Nucleus accumbens (tissue), 56 donors: ENCODE measurements around the gene TRIM47.

Source experiments
- DNase-seq, 56 donors: peaks; one replicate each; lab custom pipeline; 2025; lab: John Stamatoyannopoulos, UW

The TRIM47 gene

DNA sequence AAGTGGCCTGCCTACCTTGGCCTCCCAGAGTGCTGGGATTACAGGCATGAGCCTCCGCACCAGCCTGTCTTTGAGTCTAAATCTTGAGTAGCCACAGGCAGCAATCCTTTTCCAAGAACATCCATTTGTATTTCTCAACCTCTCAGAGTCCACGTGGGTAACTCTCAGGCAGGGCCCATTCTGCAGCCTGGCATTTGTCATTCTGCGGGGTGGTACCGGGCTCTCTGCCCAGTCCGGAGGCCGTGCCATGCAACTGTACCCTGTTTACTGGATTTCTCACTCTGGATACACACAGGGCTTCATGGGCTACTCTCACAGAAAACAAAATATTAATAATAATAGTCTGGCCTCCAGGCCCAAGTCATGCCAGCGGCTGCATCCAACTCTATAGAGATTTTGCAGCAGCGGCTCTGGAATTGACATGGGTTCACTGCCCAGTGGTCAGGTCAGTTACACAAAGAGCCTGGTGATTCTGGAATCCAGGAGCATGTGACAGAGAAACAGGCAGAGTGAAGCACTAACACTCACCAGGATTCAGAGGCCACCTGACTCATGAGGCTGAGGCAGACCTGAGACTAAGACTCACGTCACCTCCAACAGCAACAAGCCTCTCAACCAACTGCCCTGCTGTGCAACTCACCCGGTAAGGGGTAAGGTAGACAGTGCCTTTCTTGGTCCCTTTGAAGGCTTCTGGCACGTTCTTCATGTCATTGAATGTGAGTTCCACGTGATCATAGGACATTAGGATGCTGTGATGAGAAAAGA, 27.3 kb downstream of the TRIM47 start:
- peak in 46 of 56 donors; percentile 24 to 75 (median 52) for DNase-seq

DNA sequence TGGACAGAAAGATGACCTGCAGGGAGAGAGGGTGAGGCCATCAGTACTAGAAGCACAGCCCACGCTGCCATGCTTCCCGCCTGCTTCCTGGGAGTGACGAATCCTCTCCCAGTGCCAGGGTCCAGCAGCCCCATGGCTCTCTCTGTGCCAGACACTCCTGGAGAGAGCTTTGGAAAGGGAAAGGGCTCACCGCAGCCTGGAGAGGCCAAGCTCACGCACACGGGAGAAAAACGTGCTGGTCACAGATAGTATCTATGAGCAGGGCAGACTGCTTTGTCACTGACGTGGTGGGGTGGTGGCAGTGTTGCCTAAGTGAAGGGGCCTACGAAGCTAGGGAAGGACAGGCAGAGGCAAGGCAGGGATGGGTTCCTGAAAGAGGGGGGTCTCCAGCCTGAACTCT, 28.7 kb downstream of the TRIM47 start:
- DNase-seq: no peak

DNA sequence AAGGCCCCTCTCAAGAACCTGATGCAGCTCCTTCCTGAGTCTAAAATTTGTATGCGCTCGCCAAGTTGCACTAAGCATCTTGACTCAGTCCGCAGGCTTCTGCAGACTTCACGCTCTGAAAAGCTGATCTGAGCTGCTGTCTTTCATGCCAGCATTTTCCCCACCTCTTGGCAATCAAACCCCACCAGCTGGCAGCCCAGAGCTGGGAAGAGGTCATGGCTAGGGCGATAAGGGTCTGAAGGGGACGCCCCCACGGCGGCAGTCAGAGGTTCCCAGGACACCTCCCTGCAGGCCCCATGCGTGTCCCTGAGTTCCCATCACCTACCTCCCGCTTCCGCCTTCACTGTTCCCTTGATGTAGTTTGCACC, 29.1 kb downstream of the TRIM47 start:
- DNase-seq: no peak

DNA sequence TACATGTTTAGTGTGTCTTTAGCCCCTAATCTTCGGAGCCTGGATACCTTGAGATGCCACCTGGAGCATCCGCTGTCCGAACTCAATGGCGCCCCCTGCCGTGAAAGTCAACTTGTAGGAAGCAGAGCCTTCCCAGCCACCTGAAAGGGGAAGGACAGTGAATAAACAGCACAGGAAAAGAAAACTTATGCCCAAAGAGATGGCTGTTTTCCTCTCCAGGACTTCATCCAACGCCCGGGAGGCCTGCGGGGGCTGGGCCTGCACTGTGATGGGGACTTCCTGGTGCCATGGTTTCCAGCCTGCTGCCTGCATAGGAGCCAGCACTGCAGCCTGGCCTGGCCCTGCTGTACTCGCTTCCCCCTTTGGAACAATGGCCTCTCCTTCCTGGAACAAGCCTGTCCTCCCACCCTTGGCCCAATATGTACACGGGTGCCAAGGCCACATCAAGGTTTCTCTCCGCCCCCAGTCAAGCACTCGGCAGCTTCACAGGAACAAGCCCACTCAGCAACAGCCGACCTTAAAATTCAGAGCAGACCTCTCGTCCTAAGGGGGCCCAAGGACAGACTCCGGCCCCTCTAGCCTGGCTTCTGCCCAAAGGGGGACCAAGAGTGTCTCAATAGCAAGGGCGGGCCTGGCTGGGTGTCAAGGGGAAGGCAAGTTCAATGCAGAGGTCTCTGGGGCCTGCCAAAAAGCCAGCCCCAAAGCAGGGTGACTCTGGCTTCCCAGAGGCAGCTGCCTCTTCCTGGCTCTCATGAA, 29.7 kb downstream of the TRIM47 start:
- DNase-seq: peak in 50 of 56 donors; percentile 20 to 85 (median 68)

DNA sequence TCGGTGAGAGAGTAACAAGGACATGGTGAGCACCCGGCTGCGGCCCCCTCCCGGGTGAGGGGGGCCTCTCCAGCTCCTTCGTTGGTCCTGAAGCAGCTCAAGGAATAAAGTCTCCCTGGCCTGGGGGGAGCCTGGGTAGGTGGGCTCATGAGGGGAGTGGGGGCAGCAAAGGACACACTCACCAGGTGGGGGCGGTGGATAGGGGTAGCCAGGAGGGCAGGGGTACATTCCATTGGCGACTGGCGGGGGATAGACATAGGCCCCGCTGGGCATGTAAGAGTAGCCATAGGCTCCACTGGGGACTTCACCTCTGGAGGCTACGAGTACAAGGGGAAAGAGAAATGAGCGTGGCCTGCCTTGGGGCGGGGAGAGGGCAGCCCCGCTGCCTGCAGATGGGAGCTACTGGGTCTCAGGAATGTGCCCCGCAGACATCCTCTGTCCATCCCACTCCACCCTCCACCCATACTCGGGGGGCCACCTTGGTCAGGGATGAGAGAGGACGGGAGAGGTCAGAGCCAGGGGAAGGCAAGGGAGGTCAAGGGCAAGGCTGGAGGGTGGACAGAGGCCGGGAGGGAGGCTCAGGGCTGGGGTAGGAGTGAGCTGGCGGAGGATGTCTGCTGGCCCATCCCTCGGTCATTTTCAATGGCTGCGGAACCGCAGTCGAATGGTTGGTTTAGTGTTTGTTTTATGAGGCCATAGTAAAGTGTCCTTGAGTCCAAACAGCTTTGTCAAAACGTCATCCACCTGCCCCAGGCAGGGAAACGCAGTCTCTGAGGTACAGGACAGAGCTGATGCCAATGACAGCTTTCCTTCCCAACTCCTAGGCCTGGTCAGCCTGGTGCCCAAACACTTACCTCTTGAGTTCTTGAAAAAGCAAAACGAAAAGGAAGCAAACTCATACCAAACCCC, 30.5 kb downstream of the TRIM47 start:
- DNase-seq: no peak

DNA sequence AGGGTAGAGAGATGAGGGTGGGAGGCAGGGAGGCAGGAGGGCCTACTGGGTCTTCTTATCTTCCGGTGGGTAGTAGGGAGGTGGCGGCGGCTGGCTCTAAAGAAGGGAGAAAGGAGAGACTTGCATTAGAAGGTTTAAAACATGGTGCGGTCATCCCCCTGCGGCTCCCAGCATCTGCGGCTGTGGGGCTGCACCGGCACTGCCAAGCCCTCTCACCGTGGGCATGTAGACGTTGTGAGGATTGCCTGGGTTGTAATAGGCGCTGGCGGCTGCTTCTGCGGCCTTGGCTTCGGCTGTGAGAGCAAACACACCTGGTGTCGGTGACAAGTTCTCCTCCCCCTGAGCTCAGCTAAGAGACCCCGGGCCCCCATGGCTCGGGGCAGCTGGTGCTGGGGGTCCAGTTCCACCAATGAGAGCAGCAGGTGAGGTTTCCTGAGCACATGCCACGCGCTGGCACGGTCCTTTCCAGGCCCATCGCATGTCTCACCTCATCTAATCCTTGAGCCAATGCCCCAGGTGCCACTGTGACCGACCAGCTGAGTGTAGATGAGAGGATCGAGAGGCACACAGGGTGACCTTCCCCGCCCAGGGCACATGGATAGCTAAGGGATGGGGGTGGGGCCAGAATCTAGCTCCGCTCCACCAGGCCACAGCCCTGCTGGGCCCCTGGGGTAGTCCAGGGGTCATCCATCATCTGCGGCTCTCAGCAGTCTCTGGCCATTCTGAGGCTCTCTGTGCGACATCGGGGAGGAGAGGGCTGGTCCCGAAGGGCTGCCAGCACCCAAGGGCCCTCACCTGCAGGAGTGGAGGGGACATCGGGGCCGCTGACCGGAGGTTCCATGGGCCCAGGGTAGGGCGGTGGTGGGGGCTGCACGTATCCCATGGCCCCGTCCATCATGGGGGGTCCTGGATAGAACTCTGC, 31.4 kb downstream of the TRIM47 start:
- no peak for DNase-seq

DNA sequence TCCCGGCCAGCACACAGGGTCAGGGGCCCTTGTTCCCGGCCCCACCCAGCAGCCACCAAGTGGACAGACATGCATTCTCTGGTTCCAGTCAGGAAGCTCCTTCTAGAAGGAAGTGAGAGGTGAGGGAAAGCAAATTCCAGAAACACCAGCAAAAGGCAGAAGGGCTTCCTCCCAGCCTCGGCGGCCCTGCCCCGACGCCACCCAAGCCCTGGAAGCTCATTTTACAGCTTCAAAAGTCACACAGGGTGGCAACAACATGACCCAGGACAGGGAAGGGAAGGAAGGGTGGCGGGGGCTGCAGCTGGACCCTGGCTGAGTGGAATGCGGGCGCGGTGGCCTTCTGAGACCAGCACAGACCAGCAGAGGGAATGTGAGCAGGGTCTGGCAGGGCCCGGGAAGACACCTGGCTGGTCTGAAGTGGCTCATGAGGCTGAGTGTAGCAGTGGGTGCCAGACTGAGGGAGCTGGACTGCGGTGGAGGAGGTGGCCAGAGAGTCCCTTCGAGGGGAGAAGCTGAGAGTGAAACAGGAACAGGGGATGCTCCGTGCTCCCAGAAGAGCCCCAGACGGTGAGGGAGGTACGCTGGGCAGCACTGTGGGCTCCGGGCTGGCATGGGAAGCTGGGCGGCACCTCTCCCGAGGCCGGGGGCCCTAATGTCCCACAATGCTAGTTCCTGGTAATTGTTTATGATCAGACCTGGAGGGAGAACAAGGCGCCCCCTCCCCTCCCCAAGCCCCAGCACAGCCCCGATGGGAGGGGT, 32.3 kb downstream of the TRIM47 start:
- DNase-seq: no peak

DNA sequence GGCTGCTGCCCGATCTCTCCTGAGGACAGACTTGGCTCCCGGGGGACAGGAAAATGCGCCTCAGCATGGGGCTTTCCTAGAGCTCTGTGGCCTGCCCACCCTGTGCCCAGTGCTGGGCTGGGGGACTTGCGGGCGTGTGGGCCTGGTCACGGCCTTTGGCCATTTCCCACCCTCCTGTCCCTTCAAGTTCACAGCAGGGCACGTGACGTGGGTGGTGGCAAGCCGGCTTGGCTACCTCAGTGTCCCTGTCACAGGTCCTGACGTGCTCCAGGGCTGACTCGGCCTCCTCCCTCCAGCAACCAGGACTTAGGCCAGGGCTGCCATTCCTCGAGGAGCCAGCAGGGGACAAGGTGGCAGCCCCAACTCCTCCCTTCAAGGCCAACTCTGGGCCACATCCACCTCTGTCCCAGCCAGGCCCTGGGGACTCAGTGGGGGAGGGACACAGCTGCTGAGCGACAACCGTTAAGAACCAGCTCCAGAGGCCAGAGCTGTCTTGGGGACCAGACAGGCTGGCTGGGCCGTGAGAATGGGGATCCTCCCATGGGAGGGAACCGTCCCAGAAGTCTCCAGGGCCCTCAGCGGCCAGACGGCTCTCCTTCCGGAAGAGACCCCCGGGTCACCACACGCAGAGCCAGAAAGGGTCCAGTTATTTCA, 33.2 kb downstream of the TRIM47 start:
- peak in 48 of 56 donors; percentile 14 to 76 (median 47) for DNase-seq

DNA sequence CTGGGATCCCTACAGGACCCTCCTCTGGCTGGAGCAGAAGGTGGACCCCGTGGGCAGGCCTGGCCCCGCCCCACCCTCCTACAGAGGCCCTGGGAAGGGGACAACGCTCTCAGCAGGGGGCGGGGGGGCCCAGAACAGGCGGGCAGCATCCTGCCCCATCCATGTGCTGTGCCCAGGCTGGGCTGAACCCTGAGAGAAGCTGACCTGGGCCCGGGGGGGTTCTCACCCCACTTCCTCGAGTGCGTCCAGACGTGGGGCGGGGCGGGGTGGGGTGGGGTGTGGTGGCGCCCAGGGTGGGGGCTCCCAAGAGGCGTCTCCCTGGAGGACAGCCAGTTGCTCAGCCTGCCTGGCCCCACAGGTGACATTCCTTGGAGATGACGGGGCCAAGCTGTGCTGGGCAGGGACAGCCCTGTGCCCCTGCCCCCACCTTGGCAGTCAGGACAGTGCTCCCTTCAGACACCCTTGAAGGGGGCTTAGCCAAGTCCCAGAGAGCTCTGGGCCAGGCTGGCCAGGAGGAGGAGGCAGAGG, 33.8 kb downstream of the TRIM47 start:
- peak in 2 of 56 donors; percentile 42 to 62 for DNase-seq

DNA sequence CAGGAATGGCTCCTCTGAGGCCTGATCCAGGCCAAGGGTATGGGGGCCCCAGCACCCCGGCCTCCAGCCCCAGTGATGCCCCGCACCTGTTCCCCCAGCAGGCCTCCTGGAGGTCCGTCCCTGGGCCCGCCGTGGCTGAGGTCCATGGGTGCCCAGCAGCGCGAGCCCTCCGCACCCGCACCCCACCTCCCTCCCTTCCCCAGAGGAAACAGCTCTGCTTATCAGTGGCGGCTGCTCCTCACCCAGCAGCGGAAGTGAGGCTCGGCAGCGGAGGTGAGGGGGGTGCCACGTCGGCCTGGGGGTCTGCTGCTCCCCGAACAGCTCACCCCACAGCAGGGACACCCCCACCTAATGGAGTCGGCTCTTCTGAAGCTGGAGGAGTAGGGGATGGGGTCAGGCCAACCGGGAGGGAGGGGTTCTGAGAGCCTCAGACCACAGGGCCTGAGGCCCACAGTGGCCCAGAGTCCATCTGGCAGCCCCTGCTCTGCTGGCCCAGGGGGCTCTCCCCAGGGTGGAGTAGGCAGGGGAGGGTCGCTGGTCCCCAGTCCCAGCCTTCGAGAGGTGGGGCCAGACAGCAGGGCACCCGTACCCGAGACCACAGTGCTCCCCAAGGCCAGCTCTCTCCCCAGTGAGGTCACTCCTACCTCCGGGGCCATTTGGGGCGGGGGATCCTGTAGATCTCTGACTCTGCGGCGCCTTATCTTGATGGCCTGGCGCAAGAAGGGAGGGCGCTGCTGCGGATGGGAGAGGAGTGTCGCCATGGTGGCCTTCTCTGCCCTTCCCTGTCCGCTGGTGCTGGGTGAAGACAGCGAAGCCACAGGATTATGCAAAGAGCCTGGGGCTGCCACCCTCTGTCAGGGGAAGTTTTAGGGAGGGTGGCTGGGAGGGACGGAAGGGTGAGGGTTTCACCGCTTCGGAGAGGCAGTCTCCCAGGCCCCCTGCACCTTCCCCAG, 34.5 kb downstream of the TRIM47 start, which contains the start of gene UNC13D:
Gene UNC13D (minus strand): TSS at position 828 of the 953 bp plus-strand sequence. CDS start 67 bp downstream, at position 761.
- DNase-seq: no peak

DNA sequence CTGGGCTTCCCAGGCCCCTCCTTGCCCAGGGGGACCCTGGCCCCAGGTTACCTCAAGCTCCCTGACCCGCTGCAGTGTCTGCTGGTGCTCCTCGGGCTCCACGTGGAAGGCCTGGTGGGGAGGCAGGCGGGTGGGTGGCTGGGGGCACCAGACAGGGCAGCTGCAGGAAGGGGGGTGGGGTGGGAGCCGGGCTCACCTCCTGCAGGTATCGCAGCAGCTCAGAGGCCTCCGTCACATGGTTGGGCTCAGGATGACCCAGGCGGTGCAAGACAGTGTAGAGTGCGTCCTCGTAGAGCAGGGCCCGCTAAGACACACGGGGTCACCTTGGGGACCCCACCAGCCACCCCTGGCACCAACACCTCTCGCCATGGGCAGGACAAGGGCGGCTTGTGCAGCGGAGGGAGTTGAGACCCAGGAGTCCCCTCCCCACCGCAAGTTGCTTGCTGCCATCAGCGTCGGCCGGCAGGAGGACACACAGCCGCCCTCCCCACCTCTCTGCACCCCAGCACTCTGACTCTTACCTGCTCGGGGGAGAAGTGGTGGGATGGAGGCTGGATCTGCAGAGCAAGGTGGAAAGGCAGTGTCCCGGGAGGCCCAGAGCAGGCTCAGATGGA, 35.3 kb downstream of the TRIM47 start:
- no peak for DNase-seq

DNA sequence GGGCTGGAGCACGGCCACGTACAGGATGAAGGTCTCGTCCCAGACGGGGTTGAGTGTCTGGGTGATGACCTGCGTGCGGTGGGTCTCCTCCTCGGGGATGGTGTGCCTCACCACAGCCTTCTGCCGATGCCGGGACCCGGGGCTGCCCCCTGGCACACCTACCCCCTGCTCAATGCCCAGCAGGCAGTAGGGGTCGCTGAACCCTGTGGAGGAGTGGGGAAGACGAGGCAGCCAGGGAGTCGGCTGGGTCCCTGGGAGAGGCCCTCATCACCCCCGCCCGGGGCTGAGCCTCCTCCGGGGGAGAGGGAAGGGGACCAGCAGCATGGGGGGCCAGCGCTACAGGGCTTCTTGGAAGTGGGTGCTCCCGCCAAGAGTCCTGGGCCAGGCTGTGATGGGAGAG, 36.0 kb downstream of the TRIM47 start:
- DNase-seq: no peak

DNA sequence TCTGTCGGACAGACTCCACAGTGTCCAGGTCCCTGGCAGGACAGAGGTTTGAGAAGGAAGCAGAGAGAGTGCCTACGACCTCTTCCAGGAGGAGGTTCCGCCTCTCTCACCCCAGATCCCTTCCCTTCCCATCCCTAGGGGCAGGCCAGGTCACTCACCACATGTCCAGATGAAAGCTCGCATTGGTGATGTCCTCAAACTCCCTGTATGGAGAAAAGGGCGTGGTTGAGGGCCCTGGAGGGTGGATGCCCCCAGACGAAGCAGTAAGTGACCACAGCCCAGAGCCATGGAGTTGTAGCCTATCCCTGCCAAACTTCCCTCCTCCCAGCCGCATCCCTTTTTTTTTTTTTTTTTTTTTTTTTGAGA, 37.6 kb downstream of the TRIM47 start:
- DNase-seq: no peak

DNA sequence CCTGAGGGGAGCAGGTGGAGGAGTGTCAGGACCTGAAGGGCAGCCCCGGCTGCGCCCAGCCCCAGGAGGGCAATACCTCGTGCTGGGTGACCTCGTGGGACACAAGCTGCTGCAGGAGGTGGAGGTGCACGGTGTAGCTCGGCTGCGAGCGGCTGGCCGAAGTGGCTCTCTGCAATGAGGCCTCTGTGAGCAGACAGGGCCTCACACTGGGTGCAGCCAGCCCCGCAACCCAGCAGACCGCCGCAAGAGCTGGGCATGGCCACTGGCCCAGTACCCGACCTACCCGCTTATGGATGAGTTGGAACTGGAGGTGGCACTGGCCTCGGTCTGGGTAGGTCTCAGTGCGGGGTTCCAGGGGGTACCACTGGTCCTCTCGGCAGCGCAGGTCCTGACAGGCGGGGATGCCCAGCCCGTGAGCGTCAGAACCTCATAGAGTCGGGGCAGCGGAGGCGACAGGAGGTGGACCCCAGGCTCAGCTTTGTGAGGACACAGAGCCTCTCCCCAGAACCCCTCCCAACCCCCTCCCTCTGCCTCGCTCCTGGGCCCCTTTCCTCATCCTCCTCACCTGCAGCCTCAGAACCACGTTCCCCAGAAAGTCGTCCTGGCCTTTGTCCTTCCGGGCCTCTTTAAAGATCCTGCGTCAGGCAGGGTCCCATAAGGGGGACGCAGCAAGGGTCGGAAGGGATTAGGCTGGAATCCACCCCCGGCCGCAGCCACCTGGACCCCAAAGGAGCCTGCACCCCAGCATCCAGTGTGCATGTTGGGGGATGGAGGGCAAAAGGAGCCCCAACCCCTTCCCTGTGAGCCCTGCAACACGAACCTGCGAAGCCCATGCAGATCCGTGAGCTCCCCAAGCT, 38.2 kb downstream of the TRIM47 start:
- DNase-seq: no peak

DNA sequence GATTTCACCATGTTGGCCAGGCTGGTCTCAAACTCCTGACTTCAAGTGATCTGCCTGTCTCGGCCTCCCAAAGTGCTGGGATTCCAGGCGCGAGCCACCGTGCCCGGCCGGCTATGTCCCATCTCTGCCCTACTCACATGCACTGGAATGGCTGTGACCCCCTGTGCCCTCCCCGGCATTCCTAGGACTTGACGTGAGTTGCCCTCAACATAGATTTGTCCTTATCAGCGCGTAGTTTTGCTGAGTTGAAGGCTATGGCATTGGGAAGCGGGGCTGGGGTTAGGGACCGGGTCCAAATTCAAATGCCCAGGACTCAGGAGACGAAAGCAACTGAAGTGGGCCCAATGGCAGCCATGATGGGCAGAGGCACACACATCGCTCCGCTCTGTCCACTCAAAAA, 40.0 kb downstream of the TRIM47 start:
- no peak for DNase-seq

DNA sequence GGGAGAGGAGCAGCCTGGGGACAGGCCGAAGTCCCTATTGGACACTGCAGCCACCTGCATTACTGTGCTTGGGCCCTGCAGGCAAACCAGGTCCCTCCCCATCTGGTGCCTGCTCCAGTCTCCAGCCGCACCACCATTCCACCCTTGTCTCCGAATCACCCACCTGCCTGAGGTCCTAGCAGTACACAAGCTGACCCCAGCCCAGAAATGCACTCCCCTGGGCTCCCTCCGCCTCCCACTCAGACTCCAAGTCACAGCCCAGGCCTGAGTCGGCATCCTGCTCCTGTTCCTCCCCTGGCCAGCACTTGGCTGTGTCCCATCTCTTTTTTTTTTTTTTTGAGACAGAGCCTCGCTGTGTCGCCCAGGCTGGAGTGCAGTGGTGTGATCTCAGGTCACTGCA, 40.5 kb downstream of the TRIM47 start:
- no peak for DNase-seq
